Measurements from ENCODE around the gene PDCD6IP. TPM values are rescaled to one million over a fixed set of nuclear protein-coding genes. Genes with fewer than 3 reads are reported as not detected.

The PDCD6IP gene
- polyA plus RNA-seq, 1 experiment = 164 TPM

GRCh38 chr3:33758281-33758680 lies 40.1 kb upstream of the PDCD6IP start:
- TF ChIP-seq CTCF (IDR thresholded peaks at IDR 0.05; ENCODE audit: insufficient read depth, low read depth, low read length) = no peak
- H3K27me3 ChIP-seq (ENCODE audit: control insufficient read depth, insufficient read depth, low read length) = no peaks in the 10 kb centered on the region
- no peak overlapping the region for H3K4me3 ChIP-seq (ENCODE audit: low read depth, low read length)
- no peaks in the 10 kb centered on the region for H3K36me3 ChIP-seq (ENCODE audit: control insufficient read depth, insufficient read depth, low read length)
- CTCF ChIA-PET = no interaction called here
- POLR2A ChIA-PET = no interaction called here
- DNase-seq (ENCODE audit: low read depth) = no peak

- TF ChIP-seq CTCF (IDR thresholded peaks at IDR 0.05; ENCODE audit: insufficient read depth, low read depth, low read length) = no peak
- CTCF ChIA-PET = interaction anchor here (0.6 to 1.4 kb wide), 4 partner anchors 15 to 41 kb away, joined by 3 to 7 read pairs (median 3); no protein-coding TSS in a partner anchor
- POLR2A ChIA-PET = no interaction called here
- peak; percentile 26 for DNase-seq (ENCODE audit: low read depth)
- Histone ChIP-seq H3K4me3 (ENCODE audit: low read depth, low read length) (no peak overlapping the region), H3K36me3 (ENCODE audit: control insufficient read depth, insufficient read depth, low read length) (no peaks in the 10 kb centered on the region), H3K27me3 (ENCODE audit: control insufficient read depth, insufficient read depth, low read length) (no peaks in the 10 kb centered on the region)
These were observed 39.6 kb upstream of the PDCD6IP start for GRCh38 chr3:33758864-33759263.

DNA sequence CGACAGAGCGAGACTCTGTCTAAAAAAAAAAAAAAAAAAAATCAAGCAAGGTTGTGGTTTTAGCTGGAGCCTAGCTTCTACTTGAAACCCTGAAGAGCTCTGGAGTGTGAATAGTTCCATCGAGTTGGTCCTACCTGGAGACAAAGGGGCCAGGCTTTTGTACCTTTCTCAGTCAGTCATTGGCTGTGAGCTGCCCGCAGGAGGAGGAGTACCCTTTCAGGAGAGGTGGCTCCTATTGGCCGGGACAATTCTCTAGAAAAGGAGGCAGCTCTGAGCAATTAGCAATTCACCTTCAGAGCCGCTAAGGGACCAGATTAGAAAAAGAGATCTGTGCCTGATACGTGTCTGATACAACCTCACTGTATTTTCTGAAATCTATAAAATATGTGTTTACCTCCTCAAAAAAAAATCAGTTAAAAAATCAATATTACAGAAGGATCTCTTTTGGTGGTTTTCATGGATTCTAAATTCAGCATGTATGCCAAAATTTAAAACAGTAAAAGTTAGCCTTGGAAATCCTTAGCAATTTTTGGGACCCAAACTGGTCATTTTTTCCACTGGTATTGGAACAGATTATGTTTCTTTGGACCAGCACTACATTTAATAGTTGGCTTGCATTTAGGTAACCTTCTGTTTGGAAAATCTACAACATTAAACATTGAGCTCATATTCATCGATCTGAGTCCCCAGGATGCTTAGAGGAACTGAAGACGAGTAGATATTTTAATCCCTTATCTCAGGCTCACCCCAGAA lies 29.7 kb upstream of the PDCD6IP start:
- CTCF ChIA-PET = no interaction called here

DNA sequence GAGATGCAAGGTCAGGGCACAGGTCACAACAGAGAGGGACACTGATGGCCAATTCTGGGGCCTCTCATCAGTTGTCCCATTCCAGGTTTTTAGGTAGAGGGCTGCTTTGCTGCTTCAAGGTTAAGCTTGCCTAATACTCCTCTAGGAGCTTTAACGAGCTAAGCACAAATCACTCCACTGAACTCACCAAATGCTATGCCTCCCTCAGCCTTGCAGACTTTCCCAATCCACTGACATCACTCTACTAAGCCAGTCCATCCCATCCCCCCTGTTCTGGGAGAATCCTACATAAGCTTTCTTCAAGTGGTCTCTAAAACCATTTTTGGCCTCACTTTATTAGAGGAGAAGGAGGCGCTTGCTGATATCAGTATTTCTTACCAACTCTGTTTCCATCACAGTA lies 24.8 kb upstream of the PDCD6IP start:
- H3K27me3 ChIP-seq (ENCODE audit: control insufficient read depth, insufficient read depth, low read length) = no peaks in the 10 kb centered on the region
- POLR2A ChIA-PET = no interaction called here
- CTCF ChIA-PET = interaction anchor here (0.9 to 7.9 kb wide), 4 partner anchors 14 to 153 kb away, joined by 3 to 55 read pairs (median 6); no protein-coding TSS in a partner anchor
- no peak for TF ChIP-seq CTCF (IDR thresholded peaks at IDR 0.05; ENCODE audit: insufficient read depth, low read depth, low read length)
- H3K36me3 ChIP-seq (ENCODE audit: control insufficient read depth, insufficient read depth, low read length) = no peaks in the 10 kb centered on the region
- DNase-seq (ENCODE audit: low read depth) = no peak
- no peak overlapping the region for H3K4me3 ChIP-seq (ENCODE audit: low read depth, low read length)

More for the DNA sequence above, 29.7 kb upstream of the PDCD6IP start:
- TF ChIP-seq CTCF (IDR thresholded peaks at IDR 0.05; ENCODE audit: insufficient read depth, low read depth, low read length) = no peak
- no peak for DNase-seq (ENCODE audit: low read depth)
- Histone ChIP-seq H3K4me3 (ENCODE audit: low read depth, low read length) (no peak overlapping the region), H3K36me3 (ENCODE audit: control insufficient read depth, insufficient read depth, low read length) (no peaks in the 10 kb centered on the region), H3K27me3 (ENCODE audit: control insufficient read depth, insufficient read depth, low read length) (no peaks in the 10 kb centered on the region)
- POLR2A ChIA-PET = no interaction called here

- no peaks in the 10 kb centered on the region for H3K36me3 ChIP-seq (ENCODE audit: control insufficient read depth, insufficient read depth, low read length)
- CTCF ChIA-PET = interaction anchor here (0.6 to 7.9 kb wide), 12 partner anchors 9 to 403 kb away, joined by 3 to 55 read pairs (median 4); partner anchors contain the start of gene PDCD6IP
- no peak for TF ChIP-seq CTCF (IDR thresholded peaks at IDR 0.05; ENCODE audit: insufficient read depth, low read depth, low read length)
- no peak overlapping the region for H3K4me3 ChIP-seq (ENCODE audit: low read depth, low read length)
- no peak for DNase-seq (ENCODE audit: low read depth)
- no peaks in the 10 kb centered on the region for H3K27me3 ChIP-seq (ENCODE audit: control insufficient read depth, insufficient read depth, low read length)
- POLR2A ChIA-PET = interaction anchor here (0.6 kb wide), 1 partner anchor 23 kb away, joined by 3 read pairs; no protein-coding TSS in a partner anchor
These were observed 23.1 kb upstream of the PDCD6IP start for GRCh38 chr3:33775363-33775762.
